ENCODE measurements around the gene SUN1. TPM values are rescaled to one million over a fixed set of nuclear protein-coding genes. Genes with fewer than 3 reads are reported as not detected.
A peak's percentile ranks its signal among the peaks of the same experiment; 100 is the strongest.

Gene SUN1
- total and polyA plus RNA-seq, 2 donors (not counting 1 experiment from before 2014, with no cell fraction given) = 198 to 254 TPM

- DNase-seq (no peak), ATAC-seq (ENCODE audit: low read depth) (no peak)
- Mint-ChIP-seq H3K27me3 (no peaks in the 10 kb centered on the region), H3K27ac (peak overlapping the region; percentile 91), H3K4me1 (peaks cover 45% of the 10 kb centered on the region), H3K9me3 (ENCODE audit: insufficient read depth) (no peaks in the 10 kb centered on the region), H3K4me3 (peak overlapping the region; percentile 72)
- Histone ChIP-seq H4K20me1 (ENCODE audit: control insufficient read depth, insufficient read depth, low read length, poor library complexity, severe bottlenecking) (peaks cover 72% of the 10 kb centered on the region), H3K9ac (ENCODE audit: low read length) (no peak overlapping the region), H3K4me1 (ENCODE audit: control insufficient read depth in 2 of 2, insufficient read depth in 2 of 2, low read length in 2 of 2) (peaks cover 31 to 32% of the 10 kb centered on the region in 2 donors), H3K27me3 (replicated peaks in 1 of 4; ENCODE audit: control extremely low read depth in 1 of 4, control insufficient read depth in 3 of 4, insufficient read depth in 4 of 4, low read length in 3 of 4) (no peaks in the 10 kb centered on the region), H2AFZ (ENCODE audit: insufficient read depth, low read depth, low read length, poor library complexity, severe bottlenecking) (no peak overlapping the region), H3K36me3 (replicated peaks in 1 of 2; ENCODE audit: control extremely low read depth in 1 of 2, control insufficient read depth in 1 of 2, extremely low read depth in 1 of 2, insufficient read depth in 2 of 2, low read length in 1 of 2) (peaks cover 0 to 11% of the 10 kb centered on the region in 2 experiments), H3K9me3 (ENCODE audit: control extremely low read depth in 1 of 3, control insufficient read depth in 2 of 3, insufficient read depth in 1 of 3, low read length in 2 of 3) (no peaks in the 10 kb centered on the region), H3K79me2 (ENCODE audit: control insufficient read depth, insufficient read depth, low read length) (peaks cover 97% of the 10 kb centered on the region), H3K4me3 (ENCODE audit: control extremely low read depth in 1 of 5, extremely low read depth in 1 of 5, insufficient read depth in 1 of 5, low read depth in 2 of 5, low read length in 4 of 5) (no peak overlapping the region), H3K4me2 (replicated peaks; ENCODE audit: low read depth, low read length, poor library complexity, severe bottlenecking) (peak overlapping the region; percentile 16), H3K27ac (ENCODE audit: low read length in 2 of 2) (no peak overlapping the region)
- ChIA-PET POLR2A (no interaction called here), CTCF (no interaction called here)
- intact Hi-C loops (cut with micrococcal nuclease) = loop anchor here (5.0 kb wide), 1 partner anchor 42 kb away; no protein-coding TSS in a partner anchor
- no peak for TF ChIP-seq CTCF (IDR thresholded peaks at IDR 0.05)
- TF ChIP-seq EZH2 (IDR thresholded peaks at IDR 0.05; ENCODE audit: borderline replicate concordance, insufficient read depth, low read depth, low read length, poor library complexity, severe bottlenecking) = no peak
- WGBS (ENCODE audit: insufficient coverage) = 79% methylated on average over 6 of the region's 12 CpGs
Observed at GRCh38 chr7:830069-830468, 2.2 kb upstream of the SUN1 start.

- ChIA-PET CTCF (interaction anchor here (1.0 to 2.7 kb wide), 4 partner anchors 15 to 43 kb away, joined by 3 to 13 read pairs (median 4); no protein-coding TSS in a partner anchor), POLR2A (interaction anchor here (0.6 to 1.7 kb wide), 2 partner anchors 15 to 115 kb away, joined by 4 to 8 read pairs; no protein-coding TSS in a partner anchor)
- H3K36me3 ChIP-seq (replicated peaks in 1 of 2; ENCODE audit: control extremely low read depth in 1 of 2, control insufficient read depth in 1 of 2, extremely low read depth in 1 of 2, insufficient read depth in 2 of 2, low read length in 1 of 2) = peaks cover 0 to 11% of the 10 kb centered on the region in 2 experiments
- H3K27ac ChIP-seq (ENCODE audit: low read length in 2 of 2) = peak overlapping the region; percentile 76 to 89
- no peaks in the 10 kb centered on the region for H3K9me3 Mint-ChIP-seq (ENCODE audit: insufficient read depth)
- peak overlapping the region; percentile 53 for H3K4me2 ChIP-seq (replicated peaks; ENCODE audit: low read depth, low read length, poor library complexity, severe bottlenecking)
- intact Hi-C loops (cut with micrococcal nuclease) = loop anchor here (1.0 to 5.0 kb wide), 3 partner anchors 18 to 105 kb away; partner anchors contain the start of gene DNAAF5
- peak overlapping the region in 2 of 5 experiments; percentile 14 to 16 for H3K4me3 ChIP-seq (ENCODE audit: control extremely low read depth in 1 of 5, extremely low read depth in 1 of 5, insufficient read depth in 1 of 5, low read depth in 2 of 5, low read length in 4 of 5)
- no peak overlapping the region for H2AFZ ChIP-seq (ENCODE audit: insufficient read depth, low read depth, low read length, poor library complexity, severe bottlenecking)
- H4K20me1 ChIP-seq (ENCODE audit: control insufficient read depth, insufficient read depth, low read length, poor library complexity, severe bottlenecking) = peaks cover 73% of the 10 kb centered on the region
- no peak for TF ChIP-seq EZH2 (IDR thresholded peaks at IDR 0.05; ENCODE audit: borderline replicate concordance, insufficient read depth, low read depth, low read length, poor library complexity, severe bottlenecking)
- TF ChIP-seq CTCF (IDR thresholded peaks at IDR 0.05) = no peak
- H3K9ac ChIP-seq (ENCODE audit: low read length) = peak overlapping the region; percentile 51
- H3K27me3 Mint-ChIP-seq = no peaks in the 10 kb centered on the region
- no peak for DNase-seq
- H3K4me1 Mint-ChIP-seq = peaks cover 51% of the 10 kb centered on the region
- ATAC-seq (ENCODE audit: low read depth) = peak; percentile 67
- no peaks in the 10 kb centered on the region for H3K27me3 ChIP-seq (replicated peaks in 1 of 4; ENCODE audit: control extremely low read depth in 1 of 4, control insufficient read depth in 3 of 4, insufficient read depth in 4 of 4, low read length in 3 of 4)
- peaks cover 31 to 32% of the 10 kb centered on the region in 2 donors for H3K4me1 ChIP-seq (ENCODE audit: control insufficient read depth in 2 of 2, insufficient read depth in 2 of 2, low read length in 2 of 2)
- H3K27ac Mint-ChIP-seq = peak overlapping the region; percentile 93
- no peaks in the 10 kb centered on the region for H3K9me3 ChIP-seq (ENCODE audit: control extremely low read depth in 1 of 3, control insufficient read depth in 2 of 3, insufficient read depth in 1 of 3, low read length in 2 of 3)
- peak overlapping the region; percentile 85 for H3K4me3 Mint-ChIP-seq
- peaks cover 99% of the 10 kb centered on the region for H3K79me2 ChIP-seq (ENCODE audit: control insufficient read depth, insufficient read depth, low read length)
- 29% methylated on average over 4 of the region's 7 CpGs for whole genome bisulfite sequencing (ENCODE audit: insufficient coverage)
Observed at GRCh38 chr7:831596-832166, 595 bp upstream of the SUN1 start.
